K562 (cell line): ENCODE measurements around the gene MGAT4B. TPM values are rescaled to one million over a fixed set of nuclear protein-coding genes. Genes with fewer than 3 reads are reported as not detected.

Experiments used
- ATAC-seq: fragments of 200-7000 bp; cut with Tn5 transposase; 3 replicates; pipeline ENCODE4 v1.9.1; 2020; ENCODE audit warnings: moderate library complexity
- BruUV-seq: library from RNA; stranded (reverse); fragments of 400-500 nt; replicated peaks from 2 replicates; lab custom pipeline; 2021; lab: Mats Ljungman, UMichigan
- CTCF ChIA-PET: fragments of 300-600 bp; formaldehyde crosslinking; extraction: SDS; loops from one replicate; lab custom pipeline; 2021; ENCODE audit warnings: low intra/inter-chr PET ratio; lab: Yijun Ruan, JAX
- POLR2A ChIA-PET: fragments of 300-600, 350-650 bp; sonication (Branson Sonifier 250); formaldehyde crosslinking; extraction: SDS; loops from one replicate; lab custom pipeline; 2021; ENCODE audit warnings: antibody characterized with exemption, inconsistent platforms; lab: Yijun Ruan, JAX
- DNase-seq, 4 experiments: peaks; one replicate each; pipeline versions ENCODE4 v3.0.0 to v3.0.0-alpha.2; 2011 to 2018; ENCODE audit warnings: low spot score in 3 of 4, mixed read lengths in 3 of 4; ENCODE audit errors: extremely low read depth in 1 of 4
- FAIRE-seq: peaks from 2 replicates; lab custom pipeline; 2011; peaks lifted over from hg19 to GRCh38; lab: Jason Lieb, UNC
- H2AFZ ChIP-seq: 2 replicates; pipeline ENCODE4 v1.6.0; 2011; ENCODE audit warnings: low read depth, low read length, control low read depth, inconsistent platforms
- H3K27ac ChIP-seq: fragments of 200-600 bp; 3 replicates; pipeline ENCODE4 v1.8.0; 2011; ENCODE audit warnings: low read depth, mild to moderate bottlenecking, control low read depth, inconsistent platforms, low read length, moderate library complexity, mixed read lengths; ENCODE audit errors: extremely low read depth
- H3K27me3 ChIP-seq, 2 experiments: fragments of 300-600 bp in 1 of 2; 2 replicates in 1 of 2; 3 replicates in 1 of 2; pipeline versions ENCODE4 v1.6.0 to v1.8.0; 2011; ENCODE audit warnings: inconsistent platforms in 2 of 2, low read length in 2 of 2, mild to moderate bottlenecking in 1 of 2, mixed read lengths in 1 of 2, moderate library complexity in 1 of 2; ENCODE audit not compliant: control insufficient read depth in 2 of 2, insufficient read depth in 2 of 2
- H3K36me3 ChIP-seq: fragments of 300-600 bp; 3 replicates; pipeline ENCODE4 v1.8.0; 2011; ENCODE audit warnings: mild to moderate bottlenecking, low read length, inconsistent platforms; ENCODE audit not compliant: control insufficient read depth, insufficient read depth
- H3K4me1 ChIP-seq, 2 experiments: fragments of 200-600 bp in 1 of 2; replicated peaks in 1 of 2; 2 replicates in 1 of 2; 3 replicates in 1 of 2; pipeline versions ENCODE4 v1.5.1 to v1.8.0; 2011; ENCODE audit warnings: inconsistent platforms in 2 of 2, low read length in 2 of 2, mild to moderate bottlenecking in 1 of 2, mixed read lengths in 1 of 2, moderate library complexity in 1 of 2; ENCODE audit not compliant: control insufficient read depth in 2 of 2, insufficient read depth in 2 of 2
- H3K4me2 ChIP-seq: 2 replicates; pipeline ENCODE4 v1.6.1; 2011; ENCODE audit warnings: low read length, control low read depth, inconsistent platforms, mixed read lengths; ENCODE audit not compliant: insufficient read depth
- H3K4me3 ChIP-seq: fragments of 200-600 bp; sonication (generic), shearing (Covaris generic); 2 replicates; pipeline ENCODE4 v1.5.1; 2016; ENCODE audit warnings: control low read depth, inconsistent platforms
- H3K79me2 ChIP-seq: fragments of 200-600 bp; 3 replicates; pipeline ENCODE4 v1.8.0; 2011; ENCODE audit warnings: low read length, inconsistent platforms; ENCODE audit not compliant: control insufficient read depth, insufficient read depth
- H3K9ac ChIP-seq, 2 experiments: 2 replicates each; pipeline versions ENCODE4 v1.6.0 to v1.6.1; 2011; ENCODE audit warnings: low read depth in 2 of 2, low read length in 2 of 2, control low read depth in 1 of 2, inconsistent platforms in 1 of 2, mild to moderate bottlenecking in 1 of 2, mixed read lengths in 1 of 2; ENCODE audit not compliant: insufficient read depth in 1 of 2
- H3K9me1 ChIP-seq: one replicate; pipeline ENCODE4 v1.6.0; 2011; ENCODE audit warnings: inconsistent platforms, mild to moderate bottlenecking, low read length, moderate library complexity; ENCODE audit not compliant: control insufficient read depth, insufficient read depth
- H3K9me3 ChIP-seq: replicated peaks from 2 replicates; pipeline ENCODE4 v1.5.1; 2011; ENCODE audit warnings: low read depth, low read length, inconsistent platforms; ENCODE audit not compliant: control insufficient read depth, insufficient read depth
- H4K20me1 ChIP-seq: replicated peaks from 2 replicates; pipeline ENCODE4 v1.6.1; 2011; ENCODE audit warnings: low read length, inconsistent platforms, mixed read lengths; ENCODE audit not compliant: control insufficient read depth, insufficient read depth
- BMI1 ChIP-seq: fragments of 150-350 bp; IDR thresholded peaks from 2 replicates; pipeline ENCODE4 v1.6.1; 2014; ENCODE audit warnings: low read length
- DIDO1 ChIP-seq: fragments of 450-650 bp; IDR thresholded peaks from 2 replicates; pipeline ENCODE4 v1.6.1; 2016; ENCODE audit warnings: low read depth, missing biosample characterization, missing genetic modification characterization
- MLLT1 ChIP-seq, 2 experiments: fragments of 450-650 bp; IDR thresholded peaks; 2 replicates each; pipeline ENCODE4 v1.6.1; 2016
- MTF1 ChIP-seq: fragments of 250-450 bp; sonication (Bioruptor Pico); IDR thresholded peaks from 2 replicates; pipeline ENCODE4 v1.9.0; 2021; ENCODE audit warnings: moderate library complexity, mild to moderate bottlenecking, inconsistent platforms, borderline replicate concordance
- NCOA6 ChIP-seq: fragments of 450-650 bp; IDR thresholded peaks from 2 replicates; pipeline ENCODE4 v1.6.1; 2017; ENCODE audit warnings: mild to moderate bottlenecking
- NFYB ChIP-seq: IDR thresholded peaks from 2 replicates; pipeline ENCODE4 v1.6.1; 2011; ENCODE audit warnings: mild to moderate bottlenecking, moderate library complexity; ENCODE audit not compliant: insufficient read length; ENCODE audit errors: extremely low read depth
- NRF1 ChIP-seq, 2 experiments: fragments of 450-650 bp; IDR thresholded peaks in 1 of 2; conservative IDR thresholded peaks in 1 of 2; 2 replicates each; pipeline ENCODE4 v1.6.1; 2014; ENCODE audit warnings: mild to moderate bottlenecking in 2 of 2
- OTX1 ChIP-seq: fragments of 450-650 bp; formaldehyde crosslinking; IDR thresholded peaks from 2 replicates; pipeline ENCODE4 v1.4.0; 2022; ENCODE audit warnings: mild to moderate bottlenecking
- PML ChIP-seq: IDR thresholded peaks from 2 replicates; pipeline ENCODE4 v1.6.1; 2012; ENCODE audit warnings: low read length, inconsistent platforms
- PTBP1 ChIP-seq: fragments of 200-400 bp; formaldehyde crosslinking; IDR thresholded peaks from 2 replicates; pipeline ENCODE4 v1.6.1; 2017; ENCODE audit warnings: low read depth, low read length
- SUPT5H ChIP-seq: fragments of 450-650 bp; IDR thresholded peaks from 2 replicates; pipeline ENCODE4 v1.6.1; 2016
- TRIM25 ChIP-seq: fragments of 450-650 bp; IDR thresholded peaks from 2 replicates; pipeline ENCODE4 v1.7.0; 2016; ENCODE audit warnings: borderline replicate concordance
- ZBTB8A ChIP-seq: fragments of 450-650 bp; IDR thresholded peaks from 2 replicates; pipeline ENCODE4 v1.6.1; 2018; ENCODE audit warnings: mild to moderate bottlenecking, moderate library complexity; ENCODE audit not compliant: partially characterized antibody
- ZKSCAN1 ChIP-seq: fragments of 150-350 bp; IDR thresholded peaks from 2 replicates; pipeline ENCODE4 v1.6.1; 2016; ENCODE audit warnings: low read depth, low read length
- ZNF174 ChIP-seq: fragments of 250-450 bp; sonication (Bioruptor Pico); IDR thresholded peaks from 2 replicates; pipeline ENCODE4 v1.4.0; 2020; ENCODE audit warnings: mild to moderate bottlenecking
- ZNF354B ChIP-seq: fragments of 250-450 bp; sonication (Bioruptor Pico); IDR thresholded peaks from 2 replicates; pipeline ENCODE4 v1.4.0; 2020
- ZNF507 ChIP-seq: conservative IDR thresholded peaks from 2 replicates; pipeline ENCODE4 v1.6.1; 2017; ENCODE audit warnings: missing genetic modification characterization, missing compliant biosample characterization
- ZNF655 ChIP-seq: fragments of 250-450 bp; sonication (Bioruptor Pico); IDR thresholded peaks from 2 replicates; pipeline ENCODE4 v1.5.0; 2021
- WGBS: fragments of 100-300 bp; shearing (Covaris generic); methylation state at CpG from one replicate; pipeline ENCODE4 v1.1.6; 2016; ENCODE audit warnings: low coverage, mixed read lengths; ENCODE audit not compliant: insufficient coverage; ENCODE audit errors: missing lambda C conversion rate; 5-methylcytosine and 5-hydroxymethylcytosine counted together
- in situ Hi-C: fragments of 300-500 bp; cut with MboI; formaldehyde crosslinking; loops from 4 replicates; pipeline ENCODE4 v1.15.0; 2018; ENCODE audit warnings: inconsistent platforms, mixed read lengths
- intact Hi-C: fragments of 100-400 bp; cut with micrococcal nuclease; formaldehyde crosslinking; loops from 2 replicates; pipeline ENCODE4 v1.14.2; 2022
- polyA plus RNA-seq, 8 experiments: library from polyadenylated mRNA; depleted of rRNA in 4 of 8; stranded (reverse) in 5 of 8; unstranded in 3 of 8; fragments of >200 nt; fragmentation: Nextera tagmentation in 2 of 8; fragmentation: Illumina TruSeq in 1 of 8; extraction: Ambion mirVana in 2 of 8; extraction: Trizol in 1 of 8; gene quantifications; 2 replicates each; pipeline versions ENCODE4 v1.2.1 to v1.2.3, GENCODE V29; 2011 to 2014; ENCODE audit warnings: inconsistent platforms in 1 of 8, missing spikeins in 1 of 8
- total RNA-seq, 7 experiments: library from RNA; depleted of rRNA in 6 of 7; stranded (reverse); fragments of >200 nt in 6 of 7; fragmentation: Illumina TruSeq in 2 of 7; extraction: Trizol in 2 of 7; gene quantifications; 2 replicates each; pipeline versions ENCODE4 v1.2.1 to v1.2.3, GENCODE V29; 2011 to 2021; ENCODE audit warnings: low replicate concordance in 1 of 7

MGAT4B gene
- total and polyA plus RNA-seq, 9 of the 15 experiments (the other 6 are each of a cell fraction or from before 2014, with no cell fraction given): 0.34 to 133 (median 75.4) TPM

- no peaks in the 10 kb centered on the region for H3K9me1 ChIP-seq
- no peak overlapping the region for H3K4me3 ChIP-seq
- in situ Hi-C loops: no loop called here
- WGBS: 96% methylated on average over 16 of the region's 21 CpGs
- H4K20me1 ChIP-seq: no peaks in the 10 kb centered on the region
- H3K4me1 ChIP-seq: peaks cover 32 to 65% of the 10 kb centered on the region in 2 experiments
- no peak overlapping the region for H2AFZ ChIP-seq
- H3K27me3 ChIP-seq: no peaks in the 10 kb centered on the region
- H3K36me3 ChIP-seq: peaks cover 38% of the 10 kb centered on the region; the same call in 2 of the 3 replicates
- ATAC-seq (no peak), DNase-seq (no peak), FAIRE-seq (no peak)
- ChIA-PET CTCF (no interaction called here), POLR2A (interaction anchor here (0.7 to 1.6 kb wide), 2 partner anchors 12 to 28 kb away, joined by 3 to 4 read pairs; no protein-coding TSS in a partner anchor)
- no peak overlapping the region; the same call in 2 of the 3 replicates for H3K27ac ChIP-seq
- H3K9me3 ChIP-seq: no peaks in the 10 kb centered on the region
- H3K79me2 ChIP-seq: peaks cover 62% of the 10 kb centered on the region
- no TSS peak for BruUV-seq
- intact Hi-C loops: no loop called here
- H3K9ac ChIP-seq: no peak overlapping the region
- no peak overlapping the region for H3K4me2 ChIP-seq
- no peak for TF ChIP-seq ZNF174 (CRISPR knock-in tag)
- no peak for TF ChIP-seq NFYB
- no peak for TF ChIP-seq MTF1 (CRISPR knock-in tag)
- no peak for TF ChIP-seq ZKSCAN1
- no peak for TF ChIP-seq SUPT5H
- TF ChIP-seq ZNF354B (CRISPR knock-in tag): no peak
- TF ChIP-seq ZNF507 (tag): no peak
- no peak for TF ChIP-seq ZNF655 (CRISPR knock-in tag)
- TF ChIP-seq NCOA6: no peak
- TF ChIP-seq NRF1 (conservative IDR thresholded peaks at IDR 0.05 in 1 of 2, IDR thresholded peaks at IDR 0.05 in 1 of 2): no peak
- no peak for TF ChIP-seq PML
- no peak for TF ChIP-seq TRIM25
- no peak for TF ChIP-seq ZBTB8A
- TF ChIP-seq PTBP1: no peak
- TF ChIP-seq MLLT1 (IDR thresholded peaks at IDR 0.05): no peak
- no peak for TF ChIP-seq DIDO1
- TF ChIP-seq OTX1: no peak
- TF ChIP-seq BMI1: no peak
Observed at GRCh38 chr5:179815491-179816249, 9.0 kb upstream of the MGAT4B start.
